ENCODE measurements around the gene HAGH.

The HAGH gene

DNA sequence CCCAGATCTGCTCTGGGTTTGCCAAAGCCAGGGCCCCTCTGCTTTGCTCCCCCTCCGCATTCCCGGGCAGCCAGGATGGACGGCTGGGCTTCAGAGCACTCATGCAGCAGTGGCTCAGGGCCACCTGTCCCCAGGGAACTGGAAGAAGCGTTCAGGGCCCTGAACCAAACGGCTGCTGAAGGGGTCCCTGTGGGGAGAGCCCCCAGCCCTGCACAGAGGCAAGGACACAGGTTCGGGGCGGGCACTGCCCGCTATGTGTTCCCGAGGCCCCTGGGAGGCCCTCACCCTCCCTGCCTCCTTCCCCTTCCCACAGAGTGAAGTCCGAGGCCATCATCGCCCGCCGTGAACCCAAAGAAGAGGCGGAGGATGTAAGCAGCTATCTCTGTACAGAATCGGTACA lies 65.7 kb downstream of the HAGH start:
- H3K27ac ChIP-seq, result no peak overlapping the region
- TF ChIP-seq, protein P1, sequence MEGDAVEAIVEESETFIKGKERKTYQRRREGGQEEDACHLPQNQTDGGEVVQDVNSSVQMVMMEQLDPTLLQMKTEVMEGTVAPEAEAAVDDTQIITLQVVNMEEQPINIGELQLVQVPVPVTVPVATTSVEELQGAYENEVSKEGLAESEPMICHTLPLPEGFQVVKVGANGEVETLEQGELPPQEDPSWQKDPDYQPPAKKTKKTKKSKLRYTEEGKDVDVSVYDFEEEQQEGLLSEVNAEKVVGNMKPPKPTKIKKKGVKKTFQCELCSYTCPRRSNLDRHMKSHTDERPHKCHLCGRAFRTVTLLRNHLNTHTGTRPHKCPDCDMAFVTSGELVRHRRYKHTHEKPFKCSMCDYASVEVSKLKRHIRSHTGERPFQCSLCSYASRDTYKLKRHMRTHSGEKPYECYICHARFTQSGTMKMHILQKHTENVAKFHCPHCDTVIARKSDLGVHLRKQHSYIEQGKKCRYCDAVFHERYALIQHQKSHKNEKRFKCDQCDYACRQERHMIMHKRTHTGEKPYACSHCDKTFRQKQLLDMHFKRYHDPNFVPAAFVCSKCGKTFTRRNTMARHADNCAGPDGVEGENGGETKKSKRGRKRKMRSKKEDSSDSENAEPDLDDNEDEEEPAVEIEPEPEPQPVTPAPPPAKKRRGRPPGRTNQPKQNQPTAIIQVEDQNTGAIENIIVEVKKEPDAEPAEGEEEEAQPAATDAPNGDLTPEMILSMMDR (conservative IDR thresholded peaks at IDR 0.05), result no peak

DNA sequence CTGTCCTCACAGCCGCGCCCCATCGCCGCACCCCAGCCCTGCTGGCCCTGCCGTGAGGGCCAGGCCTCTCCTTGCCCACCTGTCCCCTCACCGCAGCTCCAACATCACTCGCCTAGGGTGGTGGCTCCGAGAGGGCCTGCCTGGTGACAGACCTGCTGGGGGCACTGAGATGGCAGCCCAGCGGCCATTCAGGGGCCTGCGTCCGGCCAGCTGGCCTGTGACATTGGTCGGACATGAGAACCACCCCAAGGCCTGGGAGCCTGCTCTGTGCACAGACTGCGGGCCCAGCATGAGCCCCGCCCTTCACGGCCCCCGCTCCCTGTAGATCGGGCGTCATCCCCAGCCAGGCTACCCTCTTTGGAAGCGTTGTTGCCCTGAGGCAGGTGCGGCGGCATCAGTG lies 67.1 kb downstream of the HAGH start:
- H3K27ac ChIP-seq, result no peak overlapping the region
- TF ChIP-seq, protein P1 (conservative IDR thresholded peaks at IDR 0.05), result no peak

DNA sequence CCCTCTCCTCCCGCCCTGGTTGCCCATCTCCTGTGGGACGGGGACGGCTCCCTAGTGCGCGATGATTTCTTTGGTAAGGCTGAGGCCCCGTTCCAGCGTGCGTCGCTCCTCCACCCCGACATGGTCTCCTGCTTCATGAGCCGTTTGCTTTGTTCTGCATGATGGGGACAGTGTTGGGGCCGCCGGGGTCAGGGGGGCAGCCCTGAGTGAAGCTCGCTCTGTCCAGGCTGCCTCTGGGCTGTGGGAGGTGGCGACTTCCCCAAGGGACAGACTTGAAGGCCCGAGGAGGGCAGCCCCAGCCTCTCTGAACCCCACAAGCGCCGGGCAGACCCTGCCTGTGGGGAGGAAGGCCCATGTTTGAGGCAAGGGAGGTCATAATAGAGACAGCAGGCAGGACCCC lies 67.7 kb downstream of the HAGH start:
- TF ChIP-seq, protein P1 (conservative IDR thresholded peaks at IDR 0.05), result no peak
- no peak overlapping the region for H3K27ac ChIP-seq

DNA sequence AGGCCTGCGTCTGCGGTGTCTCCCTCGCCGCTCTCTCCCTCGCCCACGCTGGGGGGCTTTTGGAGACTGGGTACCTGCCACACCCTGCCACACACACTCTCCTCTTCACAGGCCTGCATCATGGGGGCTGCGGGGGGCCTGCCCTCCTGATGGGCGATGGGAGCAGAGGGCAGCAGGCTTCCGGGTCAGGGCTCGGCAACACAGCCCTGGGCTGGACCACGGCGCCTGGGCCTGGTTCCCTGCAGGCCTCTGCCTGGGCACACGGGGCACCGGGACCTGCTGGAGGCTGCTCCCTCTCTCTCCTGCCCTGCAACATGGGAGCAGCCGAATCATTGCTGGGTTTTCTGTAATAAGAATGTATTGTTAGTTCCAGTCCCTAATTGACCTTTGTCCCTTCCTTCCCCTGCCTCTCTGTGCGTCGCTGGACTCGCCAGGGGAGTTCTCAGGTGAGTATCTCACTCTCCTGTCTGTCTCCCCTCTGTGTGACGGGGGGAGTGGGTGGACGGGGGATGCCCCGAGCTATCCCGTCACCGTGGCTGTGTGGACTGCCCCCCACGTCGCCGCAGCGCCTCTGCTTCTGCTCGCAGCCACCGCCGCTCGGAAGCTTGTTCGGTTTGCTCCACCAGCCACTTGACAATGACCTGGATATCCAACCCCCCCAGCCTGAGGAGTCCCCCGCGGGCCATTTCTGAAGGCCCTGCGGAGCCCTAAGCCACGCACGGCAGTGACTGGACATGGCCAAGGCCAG lies 68.7 kb downstream of the HAGH start:
- TF ChIP-seq, protein P1 (conservative IDR thresholded peaks at IDR 0.05), result no peak
- no peak overlapping the region for H3K27ac ChIP-seq

All from VCaP (cell line).